Measurements from ENCODE around the gene C10orf143. TPM values are rescaled to one million over a fixed set of nuclear protein-coding genes. Genes with fewer than 3 reads are reported as not detected.

Gene C10orf143
- total and polyA plus RNA-seq, 2 of the 8 experiments (the other 6 are each of a cell fraction or from before 2014, with no cell fraction given): 1.6 to 2.0 TPM

DNA sequence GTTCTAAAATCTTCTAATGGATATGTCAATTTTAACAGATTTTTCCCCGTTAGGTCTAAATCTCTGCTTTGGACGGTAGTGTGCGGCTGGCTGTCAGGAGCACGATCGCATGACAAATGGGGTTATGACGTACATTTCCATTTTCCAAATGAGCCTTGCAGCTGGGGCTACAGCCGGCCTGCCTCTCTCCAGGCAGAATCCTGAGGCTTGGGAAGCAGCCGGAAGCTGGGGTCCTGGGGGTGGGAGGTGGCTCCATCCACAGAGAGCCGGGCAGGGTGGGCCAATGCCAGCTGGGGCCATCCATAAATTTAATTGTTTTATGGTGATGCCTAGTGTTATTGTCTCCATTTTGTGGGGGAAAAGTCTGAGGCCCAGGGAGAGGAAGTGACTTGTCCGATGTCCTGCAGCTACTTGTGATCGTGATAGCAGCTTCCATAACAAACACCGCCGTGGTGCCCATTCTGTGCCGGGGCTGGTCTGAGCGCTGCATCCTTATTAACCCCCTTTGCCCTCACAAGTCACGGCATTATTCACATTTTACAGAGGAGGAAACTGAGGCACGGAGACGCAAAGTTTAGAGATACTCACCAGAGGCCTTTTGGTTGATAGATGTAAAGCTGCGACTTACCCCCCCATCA, 93.5 kb downstream of the C10orf143 start (continued):
- TF ChIP-seq KDM1A (IDR thresholded peaks at IDR 0.05; ENCODE audit: borderline replicate concordance, low read length) (no peak), YY1 (IDR thresholded peaks at IDR 0.05; ENCODE audit: low read depth, low read length) (no peak)

All from H1 (cell line).